AG04450 (cell line): ENCODE results near the gene RPS6KA1. TPM values are rescaled to one million over a fixed set of nuclear protein-coding genes. Genes with fewer than 3 reads are reported as not detected.

Experiments used
- CTCF ChIA-PET: fragments of 300-600, 350-600 bp; formaldehyde crosslinking; extraction: SDS; loops from one replicate; lab custom pipeline; 2022; ENCODE audit warnings: antibody characterized with exemption, inconsistent platforms; lab: Charles Lee
- POLR2A ChIA-PET: fragments of 350-600 bp; formaldehyde crosslinking; extraction: SDS; loops from one replicate; lab custom pipeline; 2021; ENCODE audit warnings: antibody characterized with exemption, inconsistent platforms; lab: Yijun Ruan, JAX
- DNase-seq: peaks from one replicate; pipeline ENCODE4 v3.0.0-alpha.2; 2011; ENCODE audit warnings: low read depth, low spot score
- H3K27ac ChIP-seq: one replicate; pipeline ENCODE4 v1.5.1; 2012; ENCODE audit warnings: low read depth, low read length, control low read depth
- H3K27me3 ChIP-seq: one replicate; pipeline ENCODE4 v1.6.0; 2012; ENCODE audit warnings: low read length; ENCODE audit not compliant: control insufficient read depth, insufficient read depth
- H3K4me3 ChIP-seq: 2 replicates; pipeline ENCODE4 v1.5.1; 2011; ENCODE audit warnings: mild to moderate bottlenecking, low read depth, low read length, control low read depth
- H3K9me3 ChIP-seq: 2 replicates; pipeline ENCODE4 v1.5.1; 2012; ENCODE audit warnings: low read length; ENCODE audit not compliant: control insufficient read depth, insufficient read depth
- polyA minus RNA-seq: library from RNA; depleted of rRNA, polyadenylated mRNA; stranded (reverse); fragments of >200 nt; gene quantifications from 2 replicates; pipeline ENCODE4 v1.2.3, GENCODE V29; 2011; rRNA and poly(A)+ RNA removed
- polyA plus RNA-seq: library from polyadenylated mRNA; depleted of rRNA; stranded (reverse); fragments of >200 nt; gene quantifications from 2 replicates; pipeline ENCODE4 v1.2.3, GENCODE V29; 2011; rRNA removed
- TF ChIP-seq, protein P1 (sequence below): IDR thresholded peaks from 2 replicates; pipeline ENCODE4 v1.5.1; 2011; ENCODE audit warnings: low read depth, low read length, control low read depth, inconsistent platforms

Gene RPS6KA1
- polyA plus RNA-seq (2.8 and 3.4 TPM in 2 replicates), polyA minus RNA-seq (4.8 and 6.4 TPM in 2 replicates)

- ChIA-PET POLR2A (interaction anchor here (0.6 to 1.7 kb wide), 2 partner anchors 13 to 387 kb away, joined by 3 to 6 read pairs; no protein-coding TSS in a partner anchor), CTCF (interaction anchor here (0.6 to 3.9 kb wide), 3 partner anchors 8 to 29 kb away, joined by 3 to 25 read pairs (median 14); no protein-coding TSS in a partner anchor)
- TF ChIP-seq, protein P1, sequence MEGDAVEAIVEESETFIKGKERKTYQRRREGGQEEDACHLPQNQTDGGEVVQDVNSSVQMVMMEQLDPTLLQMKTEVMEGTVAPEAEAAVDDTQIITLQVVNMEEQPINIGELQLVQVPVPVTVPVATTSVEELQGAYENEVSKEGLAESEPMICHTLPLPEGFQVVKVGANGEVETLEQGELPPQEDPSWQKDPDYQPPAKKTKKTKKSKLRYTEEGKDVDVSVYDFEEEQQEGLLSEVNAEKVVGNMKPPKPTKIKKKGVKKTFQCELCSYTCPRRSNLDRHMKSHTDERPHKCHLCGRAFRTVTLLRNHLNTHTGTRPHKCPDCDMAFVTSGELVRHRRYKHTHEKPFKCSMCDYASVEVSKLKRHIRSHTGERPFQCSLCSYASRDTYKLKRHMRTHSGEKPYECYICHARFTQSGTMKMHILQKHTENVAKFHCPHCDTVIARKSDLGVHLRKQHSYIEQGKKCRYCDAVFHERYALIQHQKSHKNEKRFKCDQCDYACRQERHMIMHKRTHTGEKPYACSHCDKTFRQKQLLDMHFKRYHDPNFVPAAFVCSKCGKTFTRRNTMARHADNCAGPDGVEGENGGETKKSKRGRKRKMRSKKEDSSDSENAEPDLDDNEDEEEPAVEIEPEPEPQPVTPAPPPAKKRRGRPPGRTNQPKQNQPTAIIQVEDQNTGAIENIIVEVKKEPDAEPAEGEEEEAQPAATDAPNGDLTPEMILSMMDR, result no peak
- Histone ChIP-seq H3K4me3 (peak within 1 kb of the TSS; percentile 62), H3K9me3 (no peaks in the 10 kb centered on the region; the same call in 1 of the 2 replicates), H3K27me3 (no peaks in the 10 kb centered on the region), H3K27ac (no peak within 1 kb of the TSS)
- DNase-seq, result no peak
These were observed at the start of gene RPS6KA1 for GRCh38 chr1:26529655-26530409. TSS of gene RPS6KA1 (plus strand) at chr1:26529761. CDS start at chr1:26529921, 160 bp downstream.

GRCh38 chr1:26482921-26483320, 46.6 kb upstream of the RPS6KA1 start:
- POLR2A ChIA-PET, result no interaction called here
- no peaks in the 10 kb centered on the region for H3K9me3 ChIP-seq
- no peak for DNase-seq
- H3K4me3 ChIP-seq, result no peak overlapping the region
- TF ChIP-seq, protein P1, result no peak
- CTCF ChIA-PET, result interaction anchor here (1.8 kb wide), 1 partner anchor 13 kb away, joined by 7 read pairs; no protein-coding TSS in a partner anchor
- H3K27ac ChIP-seq, result no peak overlapping the region
- no peaks in the 10 kb centered on the region for H3K27me3 ChIP-seq

DNA sequence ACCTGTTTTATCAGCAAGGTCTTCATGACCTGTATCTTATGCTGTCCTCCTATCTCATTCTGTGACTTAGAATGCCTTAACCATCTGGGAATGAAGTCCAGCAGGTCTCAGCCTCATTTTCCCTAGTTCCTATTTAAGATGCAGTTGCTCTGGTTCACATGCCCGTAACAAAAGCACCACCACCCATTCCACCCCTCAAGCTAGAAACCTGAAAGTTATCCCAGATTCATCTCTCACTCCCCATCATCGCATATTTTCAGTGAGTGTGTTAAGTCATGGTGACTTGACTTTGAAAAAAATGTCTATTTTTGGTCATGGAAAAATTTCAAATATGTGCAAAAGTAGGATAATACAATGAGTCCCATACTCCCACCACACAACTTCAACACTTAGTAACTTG, 45.6 kb upstream of the RPS6KA1 start:
- TF ChIP-seq, protein P1, result no peak
- ChIA-PET POLR2A (interaction anchor here (1.2 kb wide), 1 partner anchor 12 kb away, joined by 4 read pairs; the partner anchor contains the start of gene HMGN2), CTCF (no interaction called here)
- Histone ChIP-seq H3K4me3 (no peak overlapping the region), H3K9me3 (no peaks in the 10 kb centered on the region), H3K27ac (no peak overlapping the region), H3K27me3 (no peaks in the 10 kb centered on the region)
- no peak for DNase-seq

GRCh38 chr1:26490155-26490554, 39.4 kb upstream of the RPS6KA1 start:
- H3K27me3 ChIP-seq, result peaks cover 5% of the 10 kb centered on the region
- TF ChIP-seq, protein P1, result no peak
- CTCF ChIA-PET, result interaction anchor here (2.5 kb wide), 1 partner anchor 10 kb away, joined by 13 read pairs; no protein-coding TSS in a partner anchor
- POLR2A ChIA-PET, result no interaction called here
- H3K27ac ChIP-seq, result no peak overlapping the region
- H3K4me3 ChIP-seq, result no peak overlapping the region
- DNase-seq, result no peak
- H3K9me3 ChIP-seq, result no peaks in the 10 kb centered on the region

DNA sequence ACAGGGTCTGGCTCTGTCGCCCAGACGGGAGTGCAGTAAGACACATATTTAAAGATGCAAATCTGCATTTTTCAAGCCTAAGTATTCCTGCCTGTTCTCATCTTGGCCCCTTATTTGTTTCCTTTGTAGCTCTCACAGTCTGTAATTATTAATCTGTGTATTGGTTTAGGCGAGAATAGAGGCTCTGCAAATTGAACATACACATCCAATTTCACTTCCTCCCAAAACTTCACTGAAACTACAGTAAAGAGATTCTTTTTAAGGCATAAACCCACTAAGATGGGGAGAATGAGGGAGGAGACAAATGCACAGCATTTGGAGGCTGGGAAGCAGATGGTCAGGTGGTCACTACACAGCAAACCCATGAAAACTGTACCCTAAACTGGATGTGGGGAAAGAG, 36.3 kb upstream of the RPS6KA1 start:
- Histone ChIP-seq H3K27me3 (peaks cover 5% of the 10 kb centered on the region), H3K4me3 (no peak overlapping the region), H3K27ac (no peak overlapping the region), H3K9me3 (no peaks in the 10 kb centered on the region)
- no peak for DNase-seq
- CTCF ChIA-PET, result no interaction called here
- TF ChIP-seq, protein P1, result no peak
- POLR2A ChIA-PET, result no interaction called here
